ENCODE results near the gene FBXW8.

The FBXW8 gene

DNA sequence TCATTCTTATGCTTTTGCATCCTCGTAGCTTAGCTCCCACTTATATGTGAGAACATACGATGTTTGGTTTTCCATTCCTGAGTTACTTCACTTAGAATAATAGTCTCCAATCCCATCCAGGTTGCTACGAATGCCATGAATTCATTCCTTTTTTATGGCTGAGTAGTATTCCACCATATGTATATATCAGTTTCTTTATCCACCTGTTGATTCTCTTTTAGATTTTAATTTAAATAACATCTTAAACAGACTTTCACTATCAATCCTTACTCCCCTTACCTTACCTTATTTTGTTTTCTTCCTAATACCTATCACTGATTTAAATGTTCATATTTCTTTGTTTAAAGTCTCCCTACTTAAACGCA is 488 bp upstream of the FBXW8 start:
- Histone ChIP-seq H3K36me3 (ENCODE audit: insufficient read depth, low read length) (peaks cover 10% of the 10 kb centered on the region), H3K9ac (ENCODE audit: low read depth, low read length) (peak overlapping the region; percentile 92), H3K4me1 (ENCODE audit: insufficient read depth, low read length) (no peaks in the 10 kb centered on the region), H3K4me3 (ENCODE audit: low read length) (peak overlapping the region; percentile 83), H3K9me3 (ENCODE audit: insufficient read depth, low read depth, low read length) (no peaks in the 10 kb centered on the region), H3K27ac (ENCODE audit: low read depth, low read length) (0 out of 2 replicates have a peak overlapping the region, but pooled peaks have one; percentile 84), H3K27me3 (ENCODE audit: insufficient read depth, low read length) (no peaks in the 10 kb centered on the region)
- 79% methylated on average over 4 of the region's 4 CpGs for WGBS

DNA sequence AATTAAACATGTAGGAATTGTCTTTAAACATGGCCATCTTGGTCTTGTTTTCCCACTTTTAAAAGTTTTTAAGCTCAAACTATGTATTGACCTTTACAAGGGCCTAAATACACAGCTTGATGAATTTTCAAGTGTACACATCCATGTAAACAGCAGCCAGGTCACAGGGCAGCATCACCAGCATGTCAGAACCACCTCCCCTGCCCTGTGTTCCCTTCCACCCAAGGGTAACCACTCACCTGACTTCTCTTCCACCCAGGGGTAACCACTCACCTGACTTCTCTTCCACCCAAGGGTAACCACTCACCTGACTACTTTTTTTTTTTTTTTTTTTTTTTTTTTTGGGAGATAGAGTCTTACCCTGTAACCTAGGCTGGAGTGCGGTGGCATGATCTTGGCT is 4.6 kb downstream of the FBXW8 start:
- no peaks in the 10 kb centered on the region; the same call in 1 of the 2 replicates for H3K4me1 ChIP-seq (ENCODE audit: insufficient read depth, low read length)
- H3K4me3 ChIP-seq (ENCODE audit: low read length) = no peak overlapping the region
- H3K27ac ChIP-seq (ENCODE audit: low read depth, low read length) = no peak overlapping the region
- WGBS = 97% methylated on average over 1 of the region's 1 CpG
- no peaks in the 10 kb centered on the region for H3K9me3 ChIP-seq (ENCODE audit: insufficient read depth, low read depth, low read length)
- H3K9ac ChIP-seq (ENCODE audit: low read depth, low read length) = no peak overlapping the region
- peaks cover 10% of the 10 kb centered on the region for H3K36me3 ChIP-seq (ENCODE audit: insufficient read depth, low read length)
- no peaks in the 10 kb centered on the region for H3K27me3 ChIP-seq (ENCODE audit: insufficient read depth, low read length)

DNA sequence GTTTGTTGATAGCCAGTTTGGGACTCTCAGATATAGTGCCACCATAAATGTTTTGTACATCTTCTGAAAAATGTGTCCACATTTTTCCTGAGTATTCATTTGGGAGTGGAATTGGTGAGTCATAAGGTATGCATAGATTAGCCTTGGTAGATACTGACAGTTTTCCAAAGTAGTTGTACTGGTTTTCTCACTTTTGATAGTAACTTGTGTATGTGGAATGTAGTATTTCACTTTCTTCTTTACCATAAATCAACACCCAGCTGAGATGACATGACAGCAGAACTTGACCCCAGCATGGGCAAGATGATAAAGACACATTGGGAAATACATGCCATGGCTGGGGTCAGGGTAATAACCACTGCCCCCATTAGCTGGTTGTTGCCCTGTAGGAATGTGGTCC is 5.4 kb downstream of the FBXW8 start:
- H3K9me3 ChIP-seq (ENCODE audit: insufficient read depth, low read depth, low read length) = no peaks in the 10 kb centered on the region
- no peak overlapping the region for H3K4me3 ChIP-seq (ENCODE audit: low read length)
- peaks cover 10% of the 10 kb centered on the region for H3K36me3 ChIP-seq (ENCODE audit: insufficient read depth, low read length)
- H3K9ac ChIP-seq (ENCODE audit: low read depth, low read length) = no peak overlapping the region
- H3K27me3 ChIP-seq (ENCODE audit: insufficient read depth, low read length) = no peaks in the 10 kb centered on the region
- no peak overlapping the region for H3K27ac ChIP-seq (ENCODE audit: low read depth, low read length)
- H3K4me1 ChIP-seq (ENCODE audit: insufficient read depth, low read length) = peaks cover 2% of the 10 kb centered on the region; the same call in 1 of the 2 replicates

DNA sequence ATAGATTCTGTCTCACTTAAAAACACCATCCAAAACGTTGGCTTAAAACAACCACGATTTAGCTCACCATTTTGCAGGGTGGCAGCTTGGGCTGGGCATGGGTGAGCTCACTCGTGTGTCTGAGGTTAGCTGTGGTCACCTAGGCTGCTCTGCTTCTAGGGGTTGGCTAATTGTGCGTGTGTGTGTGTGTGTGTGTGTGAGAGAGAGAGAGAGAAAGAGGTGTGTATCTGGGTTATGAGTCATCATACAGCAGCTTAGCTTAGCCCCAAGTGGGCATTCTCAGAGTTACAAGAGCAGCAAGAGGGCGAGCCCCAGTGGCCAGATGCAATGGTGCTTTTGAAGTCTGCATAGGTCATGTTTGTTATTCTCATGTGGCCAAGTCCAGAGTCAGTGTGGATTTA is 6.0 kb downstream of the FBXW8 start:
- Histone ChIP-seq H3K4me1 (ENCODE audit: insufficient read depth, low read length) (peaks cover 5% of the 10 kb centered on the region; the same call in 1 of the 2 replicates), H3K9ac (ENCODE audit: low read depth, low read length) (no peak overlapping the region), H3K27me3 (ENCODE audit: insufficient read depth, low read length) (no peaks in the 10 kb centered on the region), H3K36me3 (ENCODE audit: insufficient read depth, low read length) (peaks cover 10% of the 10 kb centered on the region), H3K4me3 (ENCODE audit: low read length) (no peak overlapping the region), H3K27ac (ENCODE audit: low read depth, low read length) (no peak overlapping the region), H3K9me3 (ENCODE audit: insufficient read depth, low read depth, low read length) (no peaks in the 10 kb centered on the region)
- 74% methylated on average over 5 of the region's 5 CpGs for WGBS

DNA sequence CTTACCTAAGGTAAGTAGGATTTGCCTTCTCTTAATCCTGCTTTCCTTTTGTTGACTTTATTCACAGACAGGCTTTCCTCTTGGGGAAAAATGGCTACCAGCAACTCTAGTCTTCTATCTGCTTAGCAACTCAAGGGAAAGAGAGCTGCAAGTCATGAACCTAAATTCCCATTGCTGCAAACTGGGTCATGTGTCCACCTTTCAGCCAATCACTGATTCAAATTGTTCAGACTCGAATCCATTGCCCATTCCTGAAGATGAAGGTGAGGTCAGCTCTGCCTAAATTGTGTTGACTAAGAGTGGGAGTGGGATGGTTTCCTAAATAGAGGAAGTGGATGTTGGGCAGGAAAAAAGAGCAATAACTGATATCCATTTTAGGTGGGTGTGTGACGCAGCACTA is 7.7 kb downstream of the FBXW8 start:
- Histone ChIP-seq H3K4me1 (ENCODE audit: insufficient read depth, low read length) (peaks cover 5% of the 10 kb centered on the region; the same call in 1 of the 2 replicates), H3K4me3 (ENCODE audit: low read length) (no peak overlapping the region), H3K27ac (ENCODE audit: low read depth, low read length) (no peak overlapping the region), H3K27me3 (ENCODE audit: insufficient read depth, low read length) (no peaks in the 10 kb centered on the region), H3K9me3 (ENCODE audit: insufficient read depth, low read depth, low read length) (no peaks in the 10 kb centered on the region), H3K36me3 (ENCODE audit: insufficient read depth, low read length) (peaks cover 2% of the 10 kb centered on the region; the same call in 1 of the 2 replicates), H3K9ac (ENCODE audit: low read depth, low read length) (no peak overlapping the region)
- 91% methylated on average over 2 of the region's 2 CpGs for WGBS

DNA sequence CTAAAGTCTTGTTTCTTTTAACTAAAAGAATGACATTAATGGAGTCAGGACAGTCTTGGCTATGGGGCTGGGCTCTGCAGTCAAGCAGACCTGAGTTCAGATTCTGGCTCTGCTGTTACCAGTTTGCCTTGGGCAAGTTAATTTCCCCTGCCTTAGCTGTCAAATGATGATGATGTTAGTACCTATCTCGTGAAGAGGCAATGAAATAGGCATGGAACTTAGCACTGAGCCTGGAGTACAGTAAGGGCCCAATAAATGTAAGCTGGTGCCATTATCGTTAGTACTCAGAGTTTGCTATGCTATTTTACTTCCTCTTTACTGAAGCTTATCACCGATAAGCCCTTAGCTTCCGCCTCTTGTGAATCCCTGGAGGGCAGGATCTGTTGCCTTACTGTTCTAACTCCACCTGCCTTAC is 8.5 kb downstream of the FBXW8 start:
- no peak overlapping the region for H3K27ac ChIP-seq (ENCODE audit: low read depth, low read length)
- 89% methylated on average over 4 of the region's 4 CpGs for WGBS
- no peaks in the 10 kb centered on the region for H3K36me3 ChIP-seq (ENCODE audit: insufficient read depth, low read length)
- no peaks in the 10 kb centered on the region for H3K27me3 ChIP-seq (ENCODE audit: insufficient read depth, low read length)
- H3K4me3 ChIP-seq (ENCODE audit: low read length) = no peak overlapping the region
- H3K4me1 ChIP-seq (ENCODE audit: insufficient read depth, low read length) = peaks cover 5% of the 10 kb centered on the region; the same call in 1 of the 2 replicates
- no peaks in the 10 kb centered on the region for H3K9me3 ChIP-seq (ENCODE audit: insufficient read depth, low read depth, low read length)
- no peak overlapping the region for H3K9ac ChIP-seq (ENCODE audit: low read depth, low read length)

DNA sequence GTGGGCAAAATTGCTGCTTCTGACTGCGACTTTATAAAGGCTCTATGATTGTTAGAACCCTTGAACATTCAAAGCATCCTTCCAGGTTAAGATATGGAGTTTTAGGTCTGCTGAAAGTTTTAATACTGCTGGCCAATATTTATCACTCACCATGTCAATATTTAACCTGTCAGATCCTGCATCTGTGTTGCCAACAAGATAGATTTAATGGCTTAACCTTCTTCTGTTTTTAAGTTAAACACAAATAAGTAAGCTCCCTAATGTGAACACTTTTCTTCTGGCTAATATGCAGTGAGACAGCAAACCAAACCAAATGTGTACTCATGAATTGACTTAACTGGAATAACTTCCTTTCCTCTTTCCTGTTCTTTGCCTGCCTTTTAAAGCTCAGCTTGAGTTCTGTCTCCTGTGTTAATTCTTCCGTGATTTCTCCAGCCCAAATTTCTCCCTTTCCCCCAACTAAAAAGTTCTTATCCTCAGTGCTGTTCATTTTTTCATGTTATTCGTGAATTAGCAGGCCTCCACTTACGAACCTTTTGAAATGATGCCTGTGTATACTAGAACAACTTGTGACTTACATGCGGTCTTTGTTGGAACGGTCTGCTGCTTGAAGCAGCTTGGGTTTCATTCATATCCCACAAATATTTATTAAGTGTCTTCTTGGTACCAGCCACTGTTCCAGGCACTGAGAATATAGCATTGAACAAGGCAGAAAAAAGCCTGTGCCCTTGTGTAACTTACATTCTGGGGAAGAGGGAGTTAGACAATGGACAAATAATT is 9.1 kb downstream of the FBXW8 start:
- peaks cover 10% of the 10 kb centered on the region; the same call in 1 of the 2 replicates for H3K4me1 ChIP-seq (ENCODE audit: insufficient read depth, low read length)
- no peak overlapping the region for H3K4me3 ChIP-seq (ENCODE audit: low read length)

DNA sequence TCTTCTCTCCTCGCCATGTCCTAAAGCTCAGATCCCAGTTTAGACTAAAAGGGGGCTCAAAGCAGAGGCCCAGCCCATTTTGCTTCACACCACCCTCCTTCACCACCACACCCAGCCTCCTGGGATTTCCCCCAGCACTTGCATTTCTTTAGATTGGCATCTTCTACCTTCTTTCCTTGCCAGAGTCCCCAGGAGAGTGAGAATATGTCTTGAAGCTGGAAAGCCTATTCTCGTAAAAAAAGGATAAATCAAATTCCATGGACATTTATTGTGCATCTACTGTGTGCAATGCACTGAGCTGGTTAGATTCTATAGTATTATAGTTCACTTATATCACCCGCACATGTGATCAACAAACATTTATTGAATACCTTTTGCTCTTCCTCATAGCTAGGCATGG is 10.2 kb downstream of the FBXW8 start:
- H3K27ac ChIP-seq (ENCODE audit: low read depth, low read length) = no peak overlapping the region
- peaks cover 18% of the 10 kb centered on the region; the same call in 1 of the 2 replicates for H3K4me1 ChIP-seq (ENCODE audit: insufficient read depth, low read length)
- H3K36me3 ChIP-seq (ENCODE audit: insufficient read depth, low read length) = no peaks in the 10 kb centered on the region
- WGBS = 78% methylated on average over 2 of the region's 3 CpGs
- no peak overlapping the region for H3K4me3 ChIP-seq (ENCODE audit: low read length)
- no peaks in the 10 kb centered on the region for H3K27me3 ChIP-seq (ENCODE audit: insufficient read depth, low read length)
- no peaks in the 10 kb centered on the region for H3K9me3 ChIP-seq (ENCODE audit: insufficient read depth, low read depth, low read length)
- no peak overlapping the region for H3K9ac ChIP-seq (ENCODE audit: low read depth, low read length)

More for the DNA sequence above, 9.1 kb downstream of the FBXW8 start:
- Histone ChIP-seq H3K27me3 (ENCODE audit: insufficient read depth, low read length) (no peaks in the 10 kb centered on the region), H3K36me3 (ENCODE audit: insufficient read depth, low read length) (no peaks in the 10 kb centered on the region), H3K27ac (ENCODE audit: low read depth, low read length) (no peak overlapping the region), H3K9ac (ENCODE audit: low read depth, low read length) (no peak overlapping the region), H3K9me3 (ENCODE audit: insufficient read depth, low read depth, low read length) (no peaks in the 10 kb centered on the region)
- WGBS = 85% methylated on average over 6 of the region's 6 CpGs

DNA sequence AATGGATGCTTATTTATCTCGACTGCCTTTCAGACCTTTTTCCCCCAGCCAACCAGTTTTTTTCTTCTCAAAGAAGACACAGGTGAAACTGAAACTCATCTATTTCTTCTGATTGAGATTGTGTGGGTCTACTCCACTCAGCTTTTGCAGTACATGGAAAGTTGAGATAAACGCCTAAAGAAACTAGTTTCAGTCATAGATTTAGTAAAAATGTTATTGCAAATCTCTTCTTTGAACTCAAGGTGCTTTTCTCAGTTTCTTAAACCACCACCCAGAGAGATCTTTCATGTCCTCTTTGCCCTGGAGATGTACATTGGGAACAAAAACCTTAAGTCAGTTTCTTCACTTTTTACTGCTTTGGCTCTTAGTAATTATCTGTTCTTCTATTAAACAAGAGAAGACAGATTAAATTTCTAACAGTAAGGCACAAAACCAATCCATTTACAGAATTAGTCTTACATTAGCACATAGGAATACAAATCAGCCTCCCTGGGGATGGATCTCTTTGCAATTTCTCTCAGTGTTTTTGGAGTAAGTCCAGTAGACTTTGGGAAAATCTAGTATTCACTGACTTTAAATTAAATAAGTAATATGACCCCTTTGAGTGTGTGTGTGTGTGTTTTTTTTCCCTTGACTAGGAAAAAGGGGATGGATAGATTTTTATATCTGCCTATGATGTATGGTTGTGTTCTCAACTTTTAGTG is 11.6 kb downstream of the FBXW8 start:
- Histone ChIP-seq H3K4me1 (ENCODE audit: insufficient read depth, low read length) (peaks cover 18% of the 10 kb centered on the region; the same call in 1 of the 2 replicates), H3K27me3 (ENCODE audit: insufficient read depth, low read length) (no peaks in the 10 kb centered on the region), H3K9me3 (ENCODE audit: insufficient read depth, low read depth, low read length) (no peaks in the 10 kb centered on the region), H3K4me3 (ENCODE audit: low read length) (no peak overlapping the region), H3K36me3 (ENCODE audit: insufficient read depth, low read length) (no peaks in the 10 kb centered on the region), H3K9ac (ENCODE audit: low read depth, low read length) (no peak overlapping the region), H3K27ac (ENCODE audit: low read depth, low read length) (no peak overlapping the region)
- WGBS = 100% methylated on average over 1 of the region's 2 CpGs

DNA sequence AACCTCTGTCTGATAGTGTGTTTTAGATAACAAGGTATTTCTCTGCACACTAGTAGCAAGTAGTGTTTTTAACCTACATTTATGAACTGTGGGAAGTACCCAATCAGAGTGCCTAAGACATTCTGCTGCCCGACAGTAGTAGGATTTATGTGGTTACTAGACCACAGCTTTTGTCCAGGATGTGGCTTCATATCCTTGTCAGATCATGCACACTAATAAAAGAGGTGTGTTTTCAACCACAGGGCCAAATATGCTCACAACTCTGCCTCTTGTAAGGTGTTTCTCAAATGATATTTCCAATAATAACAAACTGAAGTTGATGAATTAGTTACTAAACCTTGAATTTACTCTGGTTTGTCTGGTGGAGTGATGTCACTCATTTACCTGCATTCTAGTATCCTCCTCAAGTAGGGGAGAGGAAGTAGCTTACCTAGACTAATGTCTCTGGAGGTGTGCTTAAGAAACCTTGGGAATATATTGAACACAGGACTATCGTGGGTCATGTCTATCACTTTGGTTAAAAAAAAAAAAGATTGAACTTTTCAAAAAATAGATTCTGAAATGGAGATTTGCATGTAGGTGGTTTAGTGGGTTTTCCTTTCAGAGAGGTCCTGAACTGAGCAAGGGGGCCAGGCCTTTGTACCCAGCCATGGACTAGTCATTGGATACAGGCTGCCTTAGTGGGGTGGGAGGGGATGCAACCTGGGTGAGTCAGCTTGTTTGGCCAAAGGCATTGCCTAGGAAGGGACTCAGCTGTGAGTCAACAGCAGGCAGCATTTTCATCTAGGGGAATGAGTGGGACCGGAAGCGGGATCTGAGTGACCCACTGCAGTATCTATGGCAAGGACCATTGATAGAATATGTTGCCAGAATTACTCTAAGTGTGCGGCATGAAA is 14.1 kb downstream of the FBXW8 start:
- Histone ChIP-seq H3K27me3 (ENCODE audit: insufficient read depth, low read length) (no peaks in the 10 kb centered on the region), H3K9me3 (ENCODE audit: insufficient read depth, low read depth, low read length) (no peaks in the 10 kb centered on the region), H3K36me3 (ENCODE audit: insufficient read depth, low read length) (peaks cover 21% of the 10 kb centered on the region), H3K4me3 (ENCODE audit: low read length) (no peak overlapping the region), H3K27ac (ENCODE audit: low read depth, low read length) (no peak overlapping the region), H3K9ac (ENCODE audit: low read depth, low read length) (no peak overlapping the region), H3K4me1 (ENCODE audit: insufficient read depth, low read length) (peaks cover 18% of the 10 kb centered on the region; the same call in 1 of the 2 replicates)
- WGBS = 77% methylated on average over 5 of the region's 5 CpGs
